Neuronal stem cell (in vitro differentiated cells): Measurements from ENCODE around the gene DHH.
A peak's percentile ranks its signal among the peaks of the same experiment; 100 is the strongest.

Experiments used
- DNase-seq: peaks from one replicate; pipeline ENCODE4 v3.0.0-alpha.2; 2013; ENCODE audit warnings: low spot score
- H2AFZ ChIP-seq: one replicate; pipeline ENCODE4 v1.6.1; 2013; ENCODE audit warnings: mild to moderate bottlenecking, low read length, inconsistent platforms
- H2AK5ac ChIP-seq: 2 replicates; pipeline ENCODE4 v1.6.1; 2013; ENCODE audit warnings: low read depth, mild to moderate bottlenecking, inconsistent platforms, low read length, moderate library complexity, mixed read lengths
- H2BK120ac ChIP-seq: 2 replicates; pipeline ENCODE4 v1.6.1; 2013; ENCODE audit warnings: low read depth, mild to moderate bottlenecking, inconsistent platforms, low read length, moderate library complexity, mixed read lengths
- H2BK12ac ChIP-seq: one replicate; pipeline ENCODE4 v1.6.1; 2013; ENCODE audit warnings: low read length, inconsistent platforms
- H2BK15ac ChIP-seq: 2 replicates; pipeline ENCODE4 v1.6.1; 2013; ENCODE audit warnings: mild to moderate bottlenecking, low read length, inconsistent platforms, mixed read lengths
- H2BK5ac ChIP-seq: one replicate; pipeline ENCODE4 v1.6.1; 2013; ENCODE audit warnings: inconsistent platforms, mild to moderate bottlenecking, low read length, moderate library complexity
- H3K14ac ChIP-seq: one replicate; pipeline ENCODE4 v1.6.1; 2013; ENCODE audit warnings: low read length, inconsistent platforms
- H3K18ac ChIP-seq: 2 replicates; pipeline ENCODE4 v1.6.1; 2013; ENCODE audit warnings: low read length, inconsistent platforms
- H3K23ac ChIP-seq: 2 replicates; pipeline ENCODE4 v1.6.1; 2013; ENCODE audit warnings: low read depth, mild to moderate bottlenecking, mixed read lengths, low read length, inconsistent platforms; ENCODE audit not compliant: poor library complexity
- H3K27ac ChIP-seq: replicated peaks from 3 replicates; pipeline ENCODE4 v1.5.1; 2013; ENCODE audit warnings: low read length, inconsistent platforms
- H3K27me3 ChIP-seq, 3 experiments: 2 replicates each; pipeline ENCODE4 v1.6.1; 2013; ENCODE audit warnings: low read length in 3 of 3, mild to moderate bottlenecking in 2 of 3, inconsistent platforms in 1 of 3, low read depth in 1 of 3, mixed read lengths in 1 of 3, moderate library complexity in 1 of 3; ENCODE audit not compliant: control insufficient read depth in 3 of 3, insufficient read depth in 3 of 3
- H3K36me3 ChIP-seq, 2 donors: replicated peaks in 1 of 2; 2 replicates each; pipeline ENCODE4 v1.6.1; 2013; ENCODE audit warnings: low read length in 2 of 2; ENCODE audit not compliant: control insufficient read depth in 2 of 2, insufficient read depth in 2 of 2
- H3K4ac ChIP-seq: 2 replicates; pipeline ENCODE4 v1.6.1; 2013; ENCODE audit warnings: inconsistent platforms, mild to moderate bottlenecking, low read length, moderate library complexity
- H3K4me1 ChIP-seq, 2 donors: 1 replicate in 1 of 2; 2 replicates in 1 of 2; pipeline ENCODE4 v1.6.1; 2013; ENCODE audit warnings: low read length in 2 of 2, low read depth in 1 of 2; ENCODE audit not compliant: control insufficient read depth in 2 of 2, insufficient read depth in 1 of 2
- H3K4me2 ChIP-seq: one replicate; pipeline ENCODE4 v1.6.1; 2013; ENCODE audit warnings: mild to moderate bottlenecking, low read length, inconsistent platforms; ENCODE audit not compliant: insufficient read depth, poor library complexity, severe bottlenecking
- H3K4me3 ChIP-seq, 2 donors: 2 replicates each; pipeline ENCODE4 v1.5.1; 2013; ENCODE audit warnings: low read length in 2 of 2, mild to moderate bottlenecking in 2 of 2, inconsistent platforms in 1 of 2, moderate library complexity in 1 of 2
- H3K79me1 ChIP-seq: one replicate; pipeline ENCODE4 v1.6.1; 2013; ENCODE audit warnings: low read depth, mild to moderate bottlenecking, inconsistent platforms, low read length, moderate library complexity
- H3K9ac ChIP-seq: one replicate; pipeline ENCODE4 v1.6.1; 2013; ENCODE audit warnings: mild to moderate bottlenecking, low read depth, low read length, inconsistent platforms; ENCODE audit not compliant: poor library complexity
- H3K9me3 ChIP-seq, 2 donors: replicated peaks in 1 of 2; 2 replicates each; pipeline versions ENCODE3 to v1.6.1; 2013; ENCODE audit warnings: low read length in 2 of 2, mild to moderate bottlenecking in 2 of 2, inconsistent platforms in 1 of 2, low read depth in 1 of 2, mixed read lengths in 1 of 2, moderate library complexity in 1 of 2; ENCODE audit not compliant: control insufficient read depth in 2 of 2, insufficient read depth in 1 of 2
- H4K8ac ChIP-seq: one replicate; pipeline ENCODE4 v1.6.1; 2013; ENCODE audit warnings: low read depth, mild to moderate bottlenecking, inconsistent platforms, low read length, moderate library complexity
- H4K91ac ChIP-seq: one replicate; pipeline ENCODE4 v1.6.1; 2013; ENCODE audit warnings: low read length, low read depth, mild to moderate bottlenecking, inconsistent platforms; ENCODE audit not compliant: poor library complexity
- WGBS, 2 donors: extraction: QIAGEN DNeasy Blood & Tissue Kit; methylation state at CpG; one replicate each; pipeline ENCODE4 v1.1.7; 2013; ENCODE audit warnings: missing lambda C conversion rate in 2 of 2, mixed read lengths in 1 of 2; ENCODE audit not compliant: insufficient read length in 2 of 2, insufficient replicate concordance in 1 of 2; ENCODE audit errors: extremely low coverage in 2 of 2; 5-methylcytosine and 5-hydroxymethylcytosine counted together

DHH gene

GRCh38 chr12:49091836-49092085, 2.8 kb downstream of the DHH start:
- H3K14ac ChIP-seq: no peak overlapping the region
- H2AFZ ChIP-seq: peak overlapping the region; percentile 96
- H4K8ac ChIP-seq: peak overlapping the region; percentile 66
- H3K9me3 ChIP-seq: peaks cover 2% of the 10 kb centered on the region in 2 donors
- peak overlapping the region; percentile 94 for H2BK15ac ChIP-seq
- H3K4me2 ChIP-seq: peak overlapping the region; percentile 94
- no peak overlapping the region for H4K91ac ChIP-seq
- peak overlapping the region; percentile 52 to 71 for H3K4me3 ChIP-seq
- DNase-seq: no peak
- H2BK5ac ChIP-seq: peak overlapping the region; percentile 62
- peak overlapping the region; percentile 38 for H3K27ac ChIP-seq
- peaks cover under 1 to 14% of the 10 kb centered on the region in 2 donors for H3K36me3 ChIP-seq
- WGBS, 2 donors: no CpG with 5 or more reads among the region's 14 CpGs
- H3K9ac ChIP-seq: no peak overlapping the region
- H2BK12ac ChIP-seq: peak overlapping the region; percentile 92
- H3K4me1 ChIP-seq: peaks cover 21 to 43% of the 10 kb centered on the region in 2 donors
- H3K18ac ChIP-seq: peak overlapping the region; percentile 94
- H3K79me1 ChIP-seq: no peaks in the 10 kb centered on the region
- peak overlapping the region; percentile 70 for H2AK5ac ChIP-seq
- H3K4ac ChIP-seq: no peak overlapping the region
- peaks cover 38 to 69% (median 65%) of the 10 kb centered on the region in 3 experiments for H3K27me3 ChIP-seq
- peak overlapping the region; percentile 27 for H2BK120ac ChIP-seq
- H3K23ac ChIP-seq: no peak overlapping the region

DNA sequence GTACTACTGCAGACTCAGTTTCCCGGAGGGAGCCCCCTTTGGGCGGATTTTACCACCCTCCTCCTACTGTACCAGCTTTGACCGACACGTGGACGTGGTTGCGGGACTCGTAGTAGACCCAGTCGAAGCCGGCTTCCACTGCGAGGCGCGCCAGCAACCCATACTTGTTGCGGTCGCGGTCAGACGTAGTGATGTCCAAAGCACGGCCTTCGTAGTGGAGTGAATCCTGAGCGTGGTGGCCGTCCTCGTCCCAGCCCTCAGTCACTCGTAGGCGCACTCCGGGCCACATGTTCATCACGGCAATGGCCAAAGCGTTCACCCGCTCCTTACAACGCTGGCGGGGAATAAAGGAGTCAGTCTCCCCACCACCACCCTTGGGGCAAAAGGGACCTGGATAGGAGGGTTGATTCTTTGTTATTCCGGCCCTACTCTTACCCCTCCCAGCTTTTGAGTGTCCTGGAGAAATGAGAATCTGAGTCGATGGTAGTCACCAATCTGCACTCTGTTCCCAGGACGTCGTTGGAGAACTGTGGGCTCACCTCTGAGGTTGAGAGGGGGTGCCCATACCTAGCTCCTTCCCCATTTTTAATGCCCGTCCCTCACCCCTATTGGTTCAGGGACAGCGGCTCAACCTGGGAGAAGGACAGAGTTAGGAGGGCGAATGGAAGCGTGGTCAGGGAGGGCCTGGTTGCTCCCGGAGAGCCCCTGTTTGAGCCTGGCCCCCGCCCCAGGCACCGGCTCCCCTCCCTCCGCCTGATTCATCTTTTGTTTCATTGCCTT, 3.4 kb downstream of the DHH start:
- Histone ChIP-seq H4K8ac (peak overlapping the region; percentile 66), H3K18ac (peak overlapping the region; percentile 94), H2BK120ac (peak overlapping the region; percentile 27), H3K9me3 (peaks cover 2% of the 10 kb centered on the region in 2 donors), H4K91ac (no peak overlapping the region), H3K27me3 (peaks cover 38 to 71% (median 69%) of the 10 kb centered on the region in 3 experiments), H3K4me3 (peak overlapping the region; percentile 52 to 71), H2BK15ac (peak overlapping the region; percentile 94), H3K4ac (no peak overlapping the region), H2BK12ac (peak overlapping the region; percentile 79), H2AK5ac (peak overlapping the region; percentile 70), H2BK5ac (peak overlapping the region; percentile 54), H3K4me2 (peak overlapping the region; percentile 94), H3K36me3 (peaks cover 0 to 8% of the 10 kb centered on the region in 2 donors), H3K14ac (peak overlapping the region; percentile 14), H3K23ac (peak overlapping the region; percentile 92), H3K9ac (no peak overlapping the region), H3K79me1 (no peaks in the 10 kb centered on the region), H3K4me1 (peaks cover 21 to 43% of the 10 kb centered on the region in 2 donors), H3K27ac (no peak overlapping the region), H2AFZ (peak overlapping the region; percentile 96)
- no CpG with 5 or more reads among the region's 41 CpGs for WGBS, 2 donors
- no peak for DNase-seq

DNA sequence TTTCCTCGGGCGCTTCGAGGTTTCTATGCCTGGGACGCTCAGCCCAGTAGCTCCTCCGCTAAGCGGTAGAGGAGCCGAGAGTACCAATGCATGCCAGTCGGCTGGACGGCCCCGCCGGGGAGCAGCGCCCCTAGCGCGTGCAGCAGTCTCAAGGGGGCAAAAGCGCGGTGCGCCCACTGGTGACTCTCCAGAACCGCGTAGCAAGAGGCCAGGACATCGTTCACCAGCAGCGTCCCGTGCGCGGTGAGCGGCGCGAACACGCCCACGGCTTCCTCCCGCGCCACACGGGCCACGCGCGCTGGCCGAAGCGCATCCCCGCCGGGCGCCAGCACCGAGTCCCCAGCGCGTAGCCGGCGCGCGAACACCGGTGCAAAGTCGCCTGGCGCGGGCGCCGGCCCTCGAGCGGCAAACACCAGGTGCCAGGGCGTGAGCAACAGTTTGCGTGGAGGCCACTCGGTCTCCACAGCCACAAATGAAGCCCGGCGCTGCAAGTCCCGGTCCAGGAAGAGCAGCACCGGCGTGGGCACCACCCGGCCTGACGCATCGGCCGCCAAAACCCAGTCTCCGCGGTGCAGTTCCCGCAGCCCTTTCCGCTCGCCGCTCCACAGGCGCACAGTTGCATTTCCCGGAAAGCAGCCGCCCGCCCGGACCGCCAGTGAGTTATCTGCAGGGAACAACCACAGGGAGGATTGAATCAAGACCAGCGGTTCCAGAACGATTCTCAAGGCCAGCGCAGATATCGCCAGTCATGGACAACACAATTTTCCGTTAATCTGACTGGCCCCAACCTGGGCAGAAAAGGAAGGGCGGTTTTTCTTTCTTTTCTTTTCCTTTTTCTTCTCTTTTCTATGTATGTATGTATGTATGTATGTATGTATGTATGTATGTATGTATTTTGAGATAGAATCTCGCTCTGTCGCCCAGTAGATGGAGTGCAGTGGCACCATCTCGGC, 4.5 kb downstream of the DHH start:
- no peak overlapping the region for H2BK5ac ChIP-seq
- peaks cover 2% of the 10 kb centered on the region in 2 donors for H3K9me3 ChIP-seq
- H3K4ac ChIP-seq: no peak overlapping the region
- H3K4me3 ChIP-seq: peak overlapping the region; percentile 28 to 53
- peak overlapping the region; percentile 82 for H2AFZ ChIP-seq
- peak overlapping the region; percentile 75 for H2BK12ac ChIP-seq
- peak overlapping the region; percentile 20 for H2AK5ac ChIP-seq
- WGBS, 2 donors: no CpG with 5 or more reads among the region's 88 CpGs
- H3K27me3 ChIP-seq: peaks cover 38 to 73% (median 71%) of the 10 kb centered on the region in 3 experiments
- H4K91ac ChIP-seq: no peak overlapping the region
- H2BK120ac ChIP-seq: no peak overlapping the region
- peak overlapping the region; percentile 89 for H3K18ac ChIP-seq
- peak overlapping the region; percentile 83 for H2BK15ac ChIP-seq
- peaks cover 21 to 43% of the 10 kb centered on the region in 2 donors for H3K4me1 ChIP-seq
- H3K27ac ChIP-seq: no peak overlapping the region
- H3K14ac ChIP-seq: no peak overlapping the region
- H3K79me1 ChIP-seq: no peaks in the 10 kb centered on the region
- peak overlapping the region; percentile 63 for H3K9ac ChIP-seq
- no peaks in the 10 kb centered on the region for H3K36me3 ChIP-seq
- DNase-seq: no peak
- no peak overlapping the region for H4K8ac ChIP-seq
- H3K23ac ChIP-seq: peak overlapping the region; percentile 59
- peak overlapping the region; percentile 74 for H3K4me2 ChIP-seq

GRCh38 chr12:49088932-49089330, 5.7 kb downstream of the DHH start:
- Histone ChIP-seq H3K27me3 (peaks cover 32 to 66% (median 60%) of the 10 kb centered on the region in 3 experiments), H2AFZ (no peak overlapping the region), H3K9ac (no peak overlapping the region), H2BK120ac (no peak overlapping the region), H4K8ac (no peak overlapping the region), H3K4me3 (no peak overlapping the region), H2AK5ac (peak overlapping the region; percentile 57), H2BK5ac (no peak overlapping the region), H3K4me1 (peaks cover 21 to 34% of the 10 kb centered on the region in 2 donors), H4K91ac (no peak overlapping the region), H3K9me3 (peaks cover 2% of the 10 kb centered on the region in 2 donors), H3K36me3 (no peaks in the 10 kb centered on the region), H3K18ac (peak overlapping the region; percentile 7), H3K14ac (no peak overlapping the region), H3K27ac (no peak overlapping the region), H3K79me1 (no peaks in the 10 kb centered on the region), H2BK15ac (no peak overlapping the region), H2BK12ac (no peak overlapping the region), H3K4ac (no peak overlapping the region), H3K4me2 (no peak overlapping the region), H3K23ac (no peak overlapping the region)
- no CpG with 5 or more reads among the region's 6 CpGs for WGBS, 2 donors
- no peak for DNase-seq
